HCT116 (cell line): ENCODE measurements around the gene SHKBP1. TPM values are rescaled to one million over a fixed set of nuclear protein-coding genes. Genes with fewer than 3 reads are reported as not detected.

ENCODE experiments used
- ATAC-seq: fragments of 200-7000 bp; cut with Tn5 transposase; 2 replicates; pipeline ENCODE4 v1.9.1; 2020; ENCODE audit warnings: mild to moderate bottlenecking, moderate library complexity
- BruUV-seq: library from RNA; stranded (reverse); fragments of 400-500 nt; replicated peaks from 2 replicates; lab custom pipeline; 2021; lab: Mats Ljungman, UMichigan
- CTCF ChIA-PET: fragments of 300-600 bp; sonication (Branson Sonifier 250); formaldehyde crosslinking; loops from one replicate; lab custom pipeline; 2021; ENCODE audit warnings: antibody characterized with exemption; lab: Charles Lee
- POLR2A ChIA-PET: fragments of 300-600, 350-600 bp; sonication (Branson Sonifier 250); formaldehyde crosslinking; loops from one replicate; lab custom pipeline; 2021; ENCODE audit warnings: antibody characterized with exemption; lab: Charles Lee
- RAD21 ChIA-PET, 2 experiments: fragments of 300-600 bp; sonication (Branson Sonifier 250); formaldehyde crosslinking; loops; one replicate each; lab custom pipeline; 2023; ENCODE audit warnings: low total read pairs in 2 of 2; ENCODE audit not compliant: uncharacterized antibody in 2 of 2, unreplicated experiment in 2 of 2, low non-redundant PET in 1 of 2; lab: Charles Lee
- DNase-seq: peaks from one replicate; pipeline ENCODE4 v3.0.0-alpha.2; 2010; ENCODE audit warnings: low read depth, low spot score
- H2AFZ ChIP-seq: fragments of 200-600 bp; shearing (Covaris generic), sonication (generic); 2 replicates; pipeline ENCODE4 v1.6.1; 2017; ENCODE audit warnings: low read depth, mixed run types, mixed read lengths, antibody characterized with exemption, low read length; ENCODE audit not compliant: poor library complexity, severe bottlenecking
- H3K27ac ChIP-seq: 2 replicates; pipeline ENCODE4 v1.5.1; 2012; ENCODE audit warnings: low read depth, low read length
- H3K27me3 ChIP-seq: fragments of 200-600 bp; sonication (generic); 2 replicates; pipeline ENCODE4 v1.6.1; 2016; ENCODE audit warnings: mixed run types, low read length, mixed read lengths; ENCODE audit not compliant: insufficient read depth
- H3K36me3 ChIP-seq, 2 experiments: fragments of 200-500 bp in 1 of 2; fragments of 200-600 bp in 1 of 2; sonication (Bioruptor generic) in 1 of 2; sonication (generic) in 1 of 2; 2 replicates each; pipeline versions ENCODE4 v1.5.1 to v1.6.1; 2014 to 2016; ENCODE audit warnings: low read length in 2 of 2, inconsistent platforms in 1 of 2, mixed read lengths in 1 of 2, mixed run types in 1 of 2; ENCODE audit not compliant: insufficient read depth in 2 of 2, control insufficient read depth in 1 of 2
- H3K4me1 ChIP-seq, 2 experiments: fragments of 200-600 bp in 1 of 2; sonication (generic) in 1 of 2; 2 replicates each; pipeline versions ENCODE4 v1.5.1 to v1.6.1; 2012 to 2017; ENCODE audit warnings: low read length in 2 of 2, inconsistent platforms in 1 of 2, mild to moderate bottlenecking in 1 of 2, mixed read lengths in 1 of 2, mixed run types in 1 of 2, moderate library complexity in 1 of 2; ENCODE audit not compliant: insufficient read depth in 2 of 2, control insufficient read depth in 1 of 2
- H3K4me2 ChIP-seq: fragments of 200-600 bp; sonication (generic); 2 replicates; pipeline ENCODE4 v1.6.1; 2017; ENCODE audit warnings: mixed run types, low read length, mixed read lengths
- H3K4me3 ChIP-seq, 2 experiments: fragments of 200-600 bp in 1 of 2; sonication (generic) in 1 of 2; replicated peaks in 1 of 2; 2 replicates each; pipeline ENCODE4 v1.5.1; 2011 to 2016; ENCODE audit warnings: low read length in 2 of 2, control low read depth in 1 of 2, low read depth in 1 of 2, mild to moderate bottlenecking in 1 of 2, mixed read lengths in 1 of 2, mixed run types in 1 of 2
- H3K79me2 ChIP-seq: fragments of 200-600 bp; sonication (generic); 2 replicates; pipeline ENCODE4 v1.6.1; 2017; ENCODE audit warnings: mild to moderate bottlenecking, mixed run types, low read length, moderate library complexity, mixed read lengths; ENCODE audit not compliant: insufficient read depth
- H3K9ac ChIP-seq: fragments of 200-600 bp; sonication (generic); 2 replicates; pipeline ENCODE4 v1.6.1; 2016; ENCODE audit warnings: low read length, mixed read lengths
- H3K9me2 ChIP-seq: fragments of 200-600 bp; sonication (generic), shearing (Covaris generic); 2 replicates; pipeline ENCODE4 v1.6.1; 2017; ENCODE audit warnings: mixed run types, mild to moderate bottlenecking, moderate library complexity; ENCODE audit not compliant: insufficient read depth
- H3K9me3 ChIP-seq, 2 experiments: fragments of 200-500 bp in 1 of 2; fragments of 200-600 bp in 1 of 2; sonication (Bioruptor generic) in 1 of 2; sonication (generic) in 1 of 2; 2 replicates each; pipeline ENCODE4 v1.6.1; 2014 to 2017; ENCODE audit warnings: low read length in 2 of 2, mixed read lengths in 2 of 2, inconsistent platforms in 1 of 2, low read depth in 1 of 2, mild to moderate bottlenecking in 1 of 2, mixed run types in 1 of 2, moderate library complexity in 1 of 2; ENCODE audit not compliant: control insufficient read depth in 1 of 2, insufficient read depth in 1 of 2
- H4K20me1 ChIP-seq: fragments of 200-600 bp; sonication (generic), shearing (Covaris generic); 2 replicates; pipeline ENCODE4 v1.6.1; 2017; ENCODE audit warnings: mixed run types, mild to moderate bottlenecking, moderate library complexity; ENCODE audit not compliant: insufficient read depth
- CBX3 ChIP-seq: IDR thresholded peaks from 2 replicates; pipeline ENCODE4 v1.6.1; 2012; ENCODE audit warnings: low read depth
- EGR1 ChIP-seq: IDR thresholded peaks from 2 replicates; pipeline ENCODE4 v1.6.1; 2012; ENCODE audit warnings: low read depth
- ELF1 ChIP-seq: IDR thresholded peaks from 2 replicates; pipeline ENCODE4 v1.6.1; 2012; ENCODE audit warnings: low read depth, borderline replicate concordance
- EZH2 ChIP-seq: fragments of 200-600 bp; sonication (generic); IDR thresholded peaks from 2 replicates; pipeline ENCODE4 v1.6.1; 2017; ENCODE audit warnings: antibody characterized with exemption, mixed run types
- EZH2phosphoT487 ChIP-seq: fragments of 200-600 bp; IDR thresholded peaks from 2 replicates; pipeline ENCODE4 v1.6.1; 2018; ENCODE audit warnings: antibody characterized with exemption, borderline replicate concordance
- FOSL1 ChIP-seq: IDR thresholded peaks from 2 replicates; pipeline ENCODE4 v1.6.1; 2012; ENCODE audit warnings: low read depth
- RAD21 ChIP-seq: IDR thresholded peaks from 2 replicates; pipeline ENCODE4 v1.6.1; 2012; ENCODE audit warnings: low read depth, mild to moderate bottlenecking
- SRF ChIP-seq: IDR thresholded peaks from 2 replicates; pipeline ENCODE4 v1.6.1; 2012; ENCODE audit warnings: low read depth
- TCF7L2 ChIP-seq: IDR thresholded peaks from 2 replicates; pipeline ENCODE4 v1.7.0; 2011; ENCODE audit warnings: borderline replicate concordance, inconsistent platforms; ENCODE audit not compliant: insufficient read depth, insufficient read length; ENCODE audit errors: extremely low read depth
- ZNF274 ChIP-seq: fragments of 200-500 bp; sonication (Bioruptor generic); IDR thresholded peaks from 2 replicates; pipeline ENCODE4 v1.6.1; 2014; ENCODE audit warnings: mild to moderate bottlenecking, low read depth, low read length, inconsistent platforms
- intact Hi-C: fragments of 100-400 bp; cut with micrococcal nuclease; formaldehyde crosslinking; loops from 2 replicates; pipeline ENCODE4 v1.10.0; 2022
- total RNA-seq: library from RNA; stranded (reverse); gene quantifications from one replicate; pipeline ENCODE4 v1.2.1, GENCODE V29; 2021; ENCODE audit not compliant: unreplicated experiment
- TF ChIP-seq, protein P1 (sequence below): IDR thresholded peaks from 2 replicates; pipeline ENCODE4 v1.6.1; 2012
- TF ChIP-seq, protein P2 (sequence below), 3 experiments: fragments of 200-600 bp in 1 of 3; sonication (generic) in 1 of 3; IDR thresholded peaks in 2 of 3; conservative IDR thresholded peaks in 1 of 3; 2 replicates each; pipeline ENCODE4 v1.5.1; 2012 to 2017; ENCODE audit warnings: low read depth in 2 of 3, low read length in 2 of 3, antibody characterized with exemption in 1 of 3, borderline replicate concordance in 1 of 3, control low read depth in 1 of 3, mild to moderate bottlenecking in 1 of 3, mixed read lengths in 1 of 3, mixed run types in 1 of 3, moderate library complexity in 1 of 3; ENCODE audit not compliant: insufficient read depth in 1 of 3

The SHKBP1 gene
- total RNA-seq, 1 experiment from 2014 or later, result 97.4 TPM

DNA sequence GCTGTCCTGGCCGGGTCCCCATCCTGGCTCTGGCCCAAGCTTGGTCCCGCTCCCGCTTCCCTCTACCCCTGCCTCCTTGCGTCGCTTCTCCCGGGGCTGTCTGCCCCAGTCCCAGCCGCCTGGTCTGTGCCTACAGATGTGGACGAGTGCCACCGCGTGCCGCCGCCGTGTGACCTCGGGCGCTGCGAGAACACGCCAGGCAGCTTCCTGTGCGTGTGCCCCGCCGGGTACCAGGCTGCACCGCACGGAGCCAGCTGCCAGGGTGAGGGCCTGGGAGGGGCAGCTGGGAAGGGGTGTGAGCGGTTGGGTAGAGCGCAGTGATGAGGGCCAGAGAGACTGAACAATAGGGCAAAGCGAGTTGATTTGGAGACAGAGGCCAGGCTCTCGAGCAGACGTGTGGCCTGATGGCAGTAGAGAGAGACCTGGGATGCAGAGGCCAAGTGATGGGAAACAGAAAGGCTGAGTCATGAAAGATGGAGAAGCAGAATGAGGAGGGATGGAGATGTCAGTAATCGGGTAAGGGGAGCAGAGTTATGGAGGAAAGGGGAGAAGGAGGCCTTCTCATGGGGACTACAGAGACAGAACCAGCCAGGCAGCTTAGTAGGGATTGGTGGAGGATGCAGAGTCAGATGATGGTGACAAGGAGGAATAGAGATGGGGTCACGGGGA is 33.9 kb downstream of the SHKBP1 start:
- TF ChIP-seq, protein P1, sequence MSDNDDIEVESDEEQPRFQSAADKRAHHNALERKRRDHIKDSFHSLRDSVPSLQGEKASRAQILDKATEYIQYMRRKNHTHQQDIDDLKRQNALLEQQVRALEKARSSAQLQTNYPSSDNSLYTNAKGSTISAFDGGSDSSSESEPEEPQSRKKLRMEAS, result peak; percentile 86
- TF ChIP-seq RAD21, result no peak
- H3K4me2 ChIP-seq, result peak overlapping the region; percentile 95
- intact Hi-C loops, result loop anchor here (5.0 kb wide), 1 partner anchor 388 kb away; no protein-coding TSS in a partner anchor
- no TSS peak for BruUV-seq
- RAD21 ChIA-PET, result no interaction called here
- ATAC-seq (no peak), DNase-seq (no peak)
- H3K4me1 ChIP-seq, result peaks cover 42 to 97% of the 10 kb centered on the region in 2 experiments
- H3K27ac ChIP-seq, result peak overlapping the region; percentile 64
- no peaks in the 10 kb centered on the region for H3K9me2 ChIP-seq
- H3K4me3 ChIP-seq, result peak overlapping the region; percentile 61 to 67
- no peaks in the 10 kb centered on the region for H3K27me3 ChIP-seq
- H2AFZ ChIP-seq, result no peak overlapping the region
- CTCF ChIA-PET, result interaction anchor here (1.0 kb wide), 1 partner anchor 24 kb away, joined by 8 read pairs; no protein-coding TSS in a partner anchor
- peaks cover 3 to 12% of the 10 kb centered on the region in 2 experiments; a peak in 1 of 4 replicates for H3K36me3 ChIP-seq
- H3K79me2 ChIP-seq, result peaks cover 5% of the 10 kb centered on the region; the same call in 1 of the 2 replicates
- no peaks in the 10 kb centered on the region for H3K9me3 ChIP-seq
- peak overlapping the region; percentile 74 for H3K9ac ChIP-seq
- POLR2A ChIA-PET, result no interaction called here
- H4K20me1 ChIP-seq, result no peaks in the 10 kb centered on the region

DNA sequence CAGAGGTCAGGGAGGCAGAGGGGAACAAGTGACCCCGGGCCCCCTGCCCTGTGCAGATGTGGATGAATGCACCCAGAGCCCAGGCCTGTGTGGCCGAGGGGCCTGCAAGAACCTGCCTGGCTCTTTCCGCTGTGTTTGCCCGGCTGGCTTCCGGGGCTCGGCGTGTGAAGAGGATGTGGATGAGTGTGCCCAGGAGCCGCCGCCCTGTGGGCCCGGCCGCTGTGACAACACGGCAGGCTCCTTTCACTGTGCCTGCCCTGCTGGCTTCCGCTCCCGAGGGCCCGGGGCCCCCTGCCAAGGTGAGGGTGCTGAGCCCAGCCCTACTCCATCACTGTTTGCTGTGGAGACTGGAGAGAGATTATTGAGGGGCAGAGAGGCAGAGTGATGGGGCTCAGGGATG is 34.4 kb downstream of the SHKBP1 start:
- H3K79me2 ChIP-seq, result peaks cover 8% of the 10 kb centered on the region; the same call in 1 of the 2 replicates
- peak overlapping the region; percentile 74 for H3K9ac ChIP-seq
- intact Hi-C loops, result loop anchor here (5.0 kb wide), 1 partner anchor 389 kb away; no protein-coding TSS in a partner anchor
- no peaks in the 10 kb centered on the region for H3K9me3 ChIP-seq
- H4K20me1 ChIP-seq, result no peaks in the 10 kb centered on the region
- CTCF ChIA-PET, result no interaction called here
- RAD21 ChIA-PET, result no interaction called here
- TF ChIP-seq TCF7L2, result no peak
- no peak for TF ChIP-seq SRF
- TF ChIP-seq CBX3, result no peak
- TF ChIP-seq ZNF274, result no peak
- TF ChIP-seq EGR1, result no peak
- no peak for TF ChIP-seq ELF1
- no peak for TF ChIP-seq EZH2phosphoT487
- TF ChIP-seq FOSL1, result no peak
- TF ChIP-seq, protein P2, sequence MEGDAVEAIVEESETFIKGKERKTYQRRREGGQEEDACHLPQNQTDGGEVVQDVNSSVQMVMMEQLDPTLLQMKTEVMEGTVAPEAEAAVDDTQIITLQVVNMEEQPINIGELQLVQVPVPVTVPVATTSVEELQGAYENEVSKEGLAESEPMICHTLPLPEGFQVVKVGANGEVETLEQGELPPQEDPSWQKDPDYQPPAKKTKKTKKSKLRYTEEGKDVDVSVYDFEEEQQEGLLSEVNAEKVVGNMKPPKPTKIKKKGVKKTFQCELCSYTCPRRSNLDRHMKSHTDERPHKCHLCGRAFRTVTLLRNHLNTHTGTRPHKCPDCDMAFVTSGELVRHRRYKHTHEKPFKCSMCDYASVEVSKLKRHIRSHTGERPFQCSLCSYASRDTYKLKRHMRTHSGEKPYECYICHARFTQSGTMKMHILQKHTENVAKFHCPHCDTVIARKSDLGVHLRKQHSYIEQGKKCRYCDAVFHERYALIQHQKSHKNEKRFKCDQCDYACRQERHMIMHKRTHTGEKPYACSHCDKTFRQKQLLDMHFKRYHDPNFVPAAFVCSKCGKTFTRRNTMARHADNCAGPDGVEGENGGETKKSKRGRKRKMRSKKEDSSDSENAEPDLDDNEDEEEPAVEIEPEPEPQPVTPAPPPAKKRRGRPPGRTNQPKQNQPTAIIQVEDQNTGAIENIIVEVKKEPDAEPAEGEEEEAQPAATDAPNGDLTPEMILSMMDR (IDR thresholded peaks at IDR 0.05 in 2 of 3, conservative IDR thresholded peaks at IDR 0.05 in 1 of 3; ENCODE audit: borderline replicate concordance in 1 of 3, insufficient read depth in 1 of 3, low read depth in 2 of 3, low read length in 2 of 3), result no peak
- no peak for TF ChIP-seq RAD21
- TF ChIP-seq EZH2, result no peak
- BruUV-seq, result no TSS peak
- no peaks in the 10 kb centered on the region for H3K27me3 ChIP-seq
- no peaks in the 10 kb centered on the region for H3K9me2 ChIP-seq
- no peak overlapping the region for H2AFZ ChIP-seq
- DNase-seq (no peak), ATAC-seq (no peak)
- H3K36me3 ChIP-seq, result peaks cover 3 to 16% of the 10 kb centered on the region in 2 experiments; a peak in 1 of 4 replicates
- POLR2A ChIA-PET, result no interaction called here
- peak overlapping the region; percentile 61 to 67; a peak in 3 of 4 replicates for H3K4me3 ChIP-seq
- H3K27ac ChIP-seq, result peak overlapping the region; percentile 64
- peak overlapping the region; percentile 95 for H3K4me2 ChIP-seq
- H3K4me1 ChIP-seq, result peaks cover 48 to 97% of the 10 kb centered on the region in 2 experiments
